ENCODE data around the gene LAMC3.

Gene LAMC3

DNA sequence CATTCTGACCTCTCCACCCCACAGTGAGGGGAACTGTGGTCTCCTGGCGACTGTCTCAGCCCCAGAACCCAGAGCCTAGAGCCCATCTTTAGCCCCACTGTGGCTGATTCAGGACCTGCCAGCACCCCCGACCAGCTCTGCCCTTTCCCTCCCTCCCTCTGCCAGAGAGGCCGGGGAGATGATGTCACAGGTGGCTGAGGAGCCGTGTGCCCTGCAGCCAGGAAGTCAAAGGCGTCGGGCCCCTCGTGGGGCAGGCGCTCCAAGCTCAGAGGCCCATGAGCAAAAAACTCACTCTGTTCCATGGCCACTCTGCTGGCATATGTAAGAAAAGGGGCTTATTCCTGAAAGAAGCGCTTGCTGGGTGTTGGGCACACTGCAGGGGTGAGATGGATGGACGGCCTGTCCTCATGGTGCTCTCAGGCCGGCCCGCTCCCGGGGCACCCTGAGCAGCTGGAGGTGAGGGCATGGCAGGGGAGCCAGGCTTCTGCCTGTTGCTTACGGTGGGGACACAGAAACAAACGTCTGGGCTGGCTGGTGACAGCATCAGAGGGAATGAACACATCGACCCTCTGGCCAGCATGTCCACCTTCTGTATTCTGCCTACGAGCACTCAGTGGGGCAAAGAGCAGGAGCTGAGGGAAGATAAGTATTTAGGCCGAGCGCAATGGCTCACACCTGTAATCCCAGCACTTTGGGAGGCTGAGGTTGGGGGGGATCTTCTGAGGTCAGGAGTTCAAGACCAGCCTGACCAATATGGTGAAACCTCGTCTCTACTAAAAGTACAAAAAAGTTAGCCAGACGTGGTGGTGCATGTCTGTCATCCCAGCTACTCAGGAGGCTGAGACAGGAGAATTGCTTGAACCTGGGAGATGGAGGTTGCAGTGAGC, 41.1 kb downstream of the LAMC3 start:
- no peak overlapping the region for H3K4me3 ChIP-seq (ENCODE audit: low read depth, low read length)
- TF ChIP-seq, protein P1, sequence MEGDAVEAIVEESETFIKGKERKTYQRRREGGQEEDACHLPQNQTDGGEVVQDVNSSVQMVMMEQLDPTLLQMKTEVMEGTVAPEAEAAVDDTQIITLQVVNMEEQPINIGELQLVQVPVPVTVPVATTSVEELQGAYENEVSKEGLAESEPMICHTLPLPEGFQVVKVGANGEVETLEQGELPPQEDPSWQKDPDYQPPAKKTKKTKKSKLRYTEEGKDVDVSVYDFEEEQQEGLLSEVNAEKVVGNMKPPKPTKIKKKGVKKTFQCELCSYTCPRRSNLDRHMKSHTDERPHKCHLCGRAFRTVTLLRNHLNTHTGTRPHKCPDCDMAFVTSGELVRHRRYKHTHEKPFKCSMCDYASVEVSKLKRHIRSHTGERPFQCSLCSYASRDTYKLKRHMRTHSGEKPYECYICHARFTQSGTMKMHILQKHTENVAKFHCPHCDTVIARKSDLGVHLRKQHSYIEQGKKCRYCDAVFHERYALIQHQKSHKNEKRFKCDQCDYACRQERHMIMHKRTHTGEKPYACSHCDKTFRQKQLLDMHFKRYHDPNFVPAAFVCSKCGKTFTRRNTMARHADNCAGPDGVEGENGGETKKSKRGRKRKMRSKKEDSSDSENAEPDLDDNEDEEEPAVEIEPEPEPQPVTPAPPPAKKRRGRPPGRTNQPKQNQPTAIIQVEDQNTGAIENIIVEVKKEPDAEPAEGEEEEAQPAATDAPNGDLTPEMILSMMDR (IDR thresholded peaks at IDR 0.05; ENCODE audit: control insufficient read depth, extremely low read depth, insufficient read depth): no peak
- no peak for DNase-seq (ENCODE audit: low read depth)

DNA sequence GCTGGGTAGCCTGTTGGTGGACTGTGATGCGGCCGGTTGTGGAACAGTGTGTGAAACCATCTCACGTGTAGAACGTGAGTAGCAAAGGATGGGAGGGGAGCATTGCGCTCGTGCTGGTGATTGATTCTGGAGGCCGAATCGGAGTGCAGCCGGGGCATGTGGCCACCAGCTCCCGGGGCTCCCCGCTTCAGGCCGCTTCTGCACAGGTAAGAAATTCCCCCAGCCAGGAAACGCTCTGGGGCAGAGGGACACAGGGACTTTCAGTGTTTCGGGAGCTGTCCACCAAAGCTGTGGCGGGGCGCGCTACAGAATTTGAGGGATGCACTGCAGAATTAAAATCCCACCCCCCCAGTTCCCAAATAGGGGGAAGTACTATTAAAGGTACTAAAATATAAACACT, 41.9 kb downstream of the LAMC3 start:
- TF ChIP-seq, protein P1 (IDR thresholded peaks at IDR 0.05; ENCODE audit: control insufficient read depth, extremely low read depth, insufficient read depth): no peak
- DNase-seq (ENCODE audit: low read depth): no peak
- H3K4me3 ChIP-seq (ENCODE audit: low read depth, low read length): no peak overlapping the region

DNA sequence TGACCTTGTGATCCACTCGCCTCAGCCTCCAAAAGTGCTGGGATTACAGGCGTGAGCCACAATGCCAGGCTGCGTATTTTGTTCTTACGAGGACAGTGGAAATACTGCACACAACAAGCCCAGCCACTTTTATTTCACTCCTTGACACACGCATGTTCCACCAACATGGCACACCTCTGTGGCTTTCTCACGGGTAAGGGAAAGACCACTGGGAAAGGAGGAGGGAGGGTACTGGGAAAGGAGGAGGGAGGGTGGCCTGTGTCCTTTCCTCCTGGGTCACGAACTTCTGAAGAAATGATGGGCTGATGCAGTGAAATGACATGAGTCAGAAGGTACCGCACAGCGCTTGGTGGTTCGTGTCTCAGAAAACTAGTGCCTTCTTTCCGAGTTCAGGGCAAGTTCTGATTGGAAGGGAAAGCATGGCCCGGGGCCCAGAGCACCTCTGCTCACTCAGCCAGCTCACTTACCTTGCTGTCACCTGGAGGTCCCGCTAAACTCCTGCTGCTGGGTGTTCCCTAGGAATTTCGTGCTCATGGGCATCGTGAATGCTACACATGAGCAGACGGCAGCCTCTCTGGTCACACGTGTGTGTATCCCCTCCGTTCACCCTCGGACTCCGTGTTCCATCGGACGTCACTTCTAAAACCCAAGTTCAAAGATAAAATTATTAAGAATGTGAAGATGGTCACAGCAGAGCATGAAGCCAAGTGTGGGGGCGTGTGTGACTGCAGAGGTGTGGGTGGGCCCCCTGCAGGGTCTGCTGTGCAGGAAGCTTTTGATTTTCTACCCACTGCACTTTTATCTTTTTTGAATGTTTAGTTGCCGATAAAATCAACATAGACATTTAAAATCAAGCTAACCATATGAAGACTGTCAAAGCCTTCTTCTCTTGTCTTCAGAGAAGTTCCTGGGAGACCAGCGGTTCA, 42.9 kb downstream of the LAMC3 start:
- TF ChIP-seq, protein P1 (IDR thresholded peaks at IDR 0.05; ENCODE audit: control insufficient read depth, extremely low read depth, insufficient read depth): no peak
- DNase-seq (ENCODE audit: low read depth): no peak
- no peak overlapping the region for H3K4me3 ChIP-seq (ENCODE audit: low read depth, low read length)

DNA sequence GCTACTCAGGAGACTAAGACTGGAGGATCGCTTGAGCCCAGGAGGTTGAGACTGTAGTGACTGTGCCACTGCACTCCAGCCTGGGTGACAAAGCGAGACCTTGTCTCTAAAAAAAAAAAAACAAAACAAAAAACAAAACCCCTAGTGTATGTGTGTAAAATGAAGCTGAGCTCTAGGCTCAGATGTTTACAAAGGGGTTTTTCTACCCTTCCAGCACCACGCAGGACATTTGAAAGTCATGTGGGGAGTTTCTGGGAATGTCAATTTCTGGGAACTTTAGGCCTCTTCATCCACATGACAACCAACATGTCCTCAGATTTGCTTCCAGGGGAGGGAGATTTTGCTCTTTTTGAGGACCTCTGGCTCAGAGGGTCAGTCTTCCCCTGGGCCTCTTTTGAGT, 44.9 kb downstream of the LAMC3 start:
- no peak for DNase-seq (ENCODE audit: low read depth)
- TF ChIP-seq, protein P1 (IDR thresholded peaks at IDR 0.05; ENCODE audit: control insufficient read depth, extremely low read depth, insufficient read depth): no peak
- no peak overlapping the region for H3K4me3 ChIP-seq (ENCODE audit: low read depth, low read length)

DNA sequence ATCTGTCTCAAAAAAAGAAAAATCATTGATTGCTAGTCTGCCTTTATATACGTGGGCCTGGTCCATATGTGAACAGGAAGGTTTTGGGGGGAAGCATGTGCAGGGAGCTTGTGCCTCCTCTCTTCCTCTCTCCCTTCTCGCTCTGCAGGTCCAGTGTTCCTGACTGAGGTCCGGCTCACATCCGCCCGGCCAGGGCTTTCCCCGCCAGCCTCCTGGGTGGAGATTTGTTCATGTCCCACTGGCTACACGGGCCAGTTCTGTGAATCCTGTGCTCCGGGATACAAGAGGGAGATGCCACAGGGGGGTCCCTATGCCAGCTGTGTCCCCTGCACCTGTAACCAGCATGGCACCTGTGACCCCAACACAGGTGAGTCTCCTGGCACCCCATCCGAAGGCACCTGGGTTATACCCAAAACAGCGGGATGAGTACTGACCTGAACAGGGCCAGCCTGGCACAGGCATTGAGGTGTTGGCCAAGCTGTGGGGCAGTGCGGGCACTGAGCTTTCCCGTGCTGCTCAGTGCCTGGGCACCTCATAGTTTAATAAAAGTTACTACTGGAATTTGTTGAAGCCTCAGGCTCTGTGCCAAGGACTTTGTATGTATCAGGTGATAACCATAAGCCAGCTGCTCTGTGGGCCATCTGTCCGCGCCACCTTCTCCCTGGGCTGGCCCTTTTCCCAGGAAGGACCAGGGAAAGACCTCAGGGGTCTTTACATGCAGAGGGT, 48.0 kb downstream of the LAMC3 start:
- DNase-seq (ENCODE audit: low read depth): no peak
- TF ChIP-seq, protein P1 (IDR thresholded peaks at IDR 0.05; ENCODE audit: control insufficient read depth, extremely low read depth, insufficient read depth): no peak
- no peak overlapping the region for H3K4me3 ChIP-seq (ENCODE audit: low read depth, low read length)

DNA sequence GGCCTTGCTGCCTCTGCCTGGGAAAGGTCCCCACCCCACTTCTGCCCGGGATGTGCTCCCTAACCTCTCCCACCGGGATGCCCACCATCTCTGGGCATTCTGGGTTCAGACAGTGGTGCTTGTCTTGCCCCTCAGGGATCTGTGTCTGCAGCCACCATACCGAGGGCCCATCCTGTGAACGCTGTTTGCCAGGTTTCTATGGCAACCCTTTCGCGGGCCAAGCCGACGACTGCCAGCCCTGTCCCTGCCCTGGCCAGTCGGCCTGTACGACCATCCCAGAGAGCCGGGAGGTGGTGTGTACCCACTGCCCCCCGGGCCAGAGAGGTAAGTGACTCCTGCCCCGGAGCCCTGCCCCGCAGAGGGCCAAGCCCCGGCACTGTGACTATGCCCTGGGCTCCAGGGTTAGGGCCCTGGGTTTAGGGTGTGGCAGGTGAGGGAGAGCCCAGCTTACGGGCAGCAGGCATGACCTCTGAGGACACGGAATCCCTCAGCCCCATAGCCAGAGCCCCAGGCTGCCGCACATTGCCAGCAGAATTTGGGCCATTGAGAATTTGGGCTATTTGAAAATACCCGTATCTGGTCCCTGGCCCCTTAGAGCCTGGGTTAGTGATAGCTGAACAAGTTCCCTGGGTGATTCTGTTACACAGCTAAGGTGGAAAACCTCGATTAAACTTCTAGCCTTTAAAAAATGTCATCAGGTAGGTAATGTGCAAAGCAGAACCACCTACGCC, 52.1 kb downstream of the LAMC3 start:
- no peak for DNase-seq (ENCODE audit: low read depth)
- no peak overlapping the region for H3K4me3 ChIP-seq (ENCODE audit: low read depth, low read length)
- TF ChIP-seq, protein P1 (IDR thresholded peaks at IDR 0.05; ENCODE audit: control insufficient read depth, extremely low read depth, insufficient read depth): no peak
